HG03280 (cell line): ENCODE data around the gene GPC6.
A peak's percentile ranks its signal among the peaks of the same experiment; 100 is the strongest.
"Not testable (repeated sequence)": the region's sequence is repeated elsewhere in the genome, so short reads cannot be mapped to it uniquely, and the experiment has no call there.

ENCODE experiments used
- ATAC-seq: cut with Tn5 transposase; IDR thresholded peaks from one replicate; pipeline ENCODE4 v1.9.1; 2021; ENCODE audit warnings: mild to moderate bottlenecking, moderate library complexity; ENCODE audit not compliant: unreplicated experiment

Gene GPC6

GRCh38 chr13:94181461-94182107 is 955.0 kb downstream of the GPC6 start:
- ATAC-seq, result no peak

- ATAC-seq, result no peak
Measured at GRCh38 chr13:94182185-94182761, 955.7 kb downstream of the GPC6 start.

- ATAC-seq, result no peak
Measured at GRCh38 chr13:94186470-94186869, 959.9 kb downstream of the GPC6 start.

- ATAC-seq, result no peak
Measured at GRCh38 chr13:94188201-94188854, 961.7 kb downstream of the GPC6 start.

- no peak for ATAC-seq
Measured at GRCh38 chr13:94192431-94192975, 965.9 kb downstream of the GPC6 start.

- no peak for ATAC-seq
Measured at GRCh38 chr13:94195715-94196114, 969.1 kb downstream of the GPC6 start.

GRCh38 chr13:94196413-94196812 is 969.8 kb downstream of the GPC6 start:
- ATAC-seq, result no peak

GRCh38 chr13:94198681-94199080 is 972.1 kb downstream of the GPC6 start:
- no peak for ATAC-seq

GRCh38 chr13:94199135-94199534 is 972.5 kb downstream of the GPC6 start:
- ATAC-seq, result no peak

- no peak for ATAC-seq
Measured at GRCh38 chr13:94201022-94201421, 974.4 kb downstream of the GPC6 start.

- no peak for ATAC-seq
Measured at GRCh38 chr13:94204163-94204562, 977.6 kb downstream of the GPC6 start.

- ATAC-seq, result no peak
Measured at GRCh38 chr13:94204946-94205345, 978.3 kb downstream of the GPC6 start.

- ATAC-seq, result no peak
Measured at GRCh38 chr13:94205896-94206295, 979.3 kb downstream of the GPC6 start.

GRCh38 chr13:94209117-94209516 is 982.5 kb downstream of the GPC6 start:
- no peak for ATAC-seq

GRCh38 chr13:94209913-94210312 is 983.3 kb downstream of the GPC6 start:
- not testable (repeated sequence) for ATAC-seq

GRCh38 chr13:94210816-94211215 is 984.2 kb downstream of the GPC6 start:
- peak; percentile 79 for ATAC-seq

GRCh38 chr13:94212196-94212595 is 985.6 kb downstream of the GPC6 start:
- no peak for ATAC-seq

- no peak for ATAC-seq
Measured at GRCh38 chr13:94214121-94214520, 987.5 kb downstream of the GPC6 start.

GRCh38 chr13:94214975-94215374 is 988.4 kb downstream of the GPC6 start:
- no peak for ATAC-seq

GRCh38 chr13:94216476-94216875 is 989.9 kb downstream of the GPC6 start:
- no peak for ATAC-seq

- no peak for ATAC-seq
Measured at GRCh38 chr13:94217370-94217769, 990.8 kb downstream of the GPC6 start.

- no peak for ATAC-seq
Measured at GRCh38 chr13:94218537-94218936, 991.9 kb downstream of the GPC6 start.
